Pancreas (tissue), 10 donors: ENCODE measurements around the gene SLC2A11. TPM values are rescaled to one million over a fixed set of nuclear protein-coding genes. Genes with fewer than 3 reads are reported as not detected.

Source experiments
- ATAC-seq, 4 donors: fragments of 200-7000 bp; cut with Tn5 transposase; one replicate each; pipeline versions ENCODE4 v1.8.0 to v1.9.1; 2020; ENCODE audit warnings: mild to moderate bottlenecking in 4 of 4, moderate library complexity in 4 of 4
- DNase-seq, 6 donors: peaks; one replicate each; pipeline ENCODE4 v3.0.0-alpha.2; 2020
- FAIRE-seq: peaks from 2 replicates; lab custom pipeline; 2012; peaks lifted over from hg19 to GRCh38; lab: Jason Lieb, UNC
- H3K27ac ChIP-seq, 4 donors: fragments of 200-600 bp; sonication (generic); 1 replicate in 3 of 4; 2 replicates in 1 of 4; pipeline versions ENCODE4 v1.5.0 to v1.8.0; 2020
- H3K27me3 ChIP-seq, 4 donors: fragments of 200-600 bp; one replicate each; pipeline ENCODE4 v1.8.0; 2021
- H3K36me3 ChIP-seq, 3 donors: fragments of 200-600 bp; sonication (generic) in 1 of 3; one replicate each; pipeline versions ENCODE4 v1.5.0 to v1.8.0; 2020 to 2021
- H3K4me1 ChIP-seq, 3 donors: fragments of 200-600 bp; one replicate each; pipeline ENCODE4 v1.8.0; 2021
- H3K4me3 ChIP-seq, 4 donors: fragments of 200-600 bp; sonication (generic) in 2 of 4; one replicate each; pipeline versions ENCODE4 v1.5.0 to v1.8.0; 2020 to 2021
- H3K9me3 ChIP-seq, 4 donors: fragments of 200-600 bp; one replicate each; pipeline ENCODE4 v1.8.0; 2021
- WGBS, 2 donors: extraction: QIAGEN DNeasy Blood & Tissue Kit; methylation state at CpG; one replicate each; pipeline ENCODE4 v1.1.7; 2013; 5-methylcytosine and 5-hydroxymethylcytosine counted together
- intact Hi-C, 3 donors: fragments of 100-400 bp; cut with DNase I; formaldehyde crosslinking; loops; one replicate each; pipeline versions ENCODE4 v1.11.1 to v1.14.2; 2022
- polyA plus RNA-seq, 2 donors: library from polyadenylated mRNA; stranded (reverse); fragments of 200-250 nt; gene quantifications; one replicate each; pipeline ENCODE4 v1.2.3, GENCODE V29; 2013
- total RNA-seq, 6 donors: library from RNA; stranded (reverse); fragmentation: NEBNext Ultra II Directional in 4 of 6; extraction: Animal tissue kit (Norgen Biotek cat#: 25700) in 4 of 6; gene quantifications; one replicate each; pipeline versions ENCODE4 v1.2.1 to v1.2.4, GENCODE V29; 2021 to 2023
- TF ChIP-seq, protein P1 (sequence below), 4 donors: fragments of 200-600 bp; sonication (generic) in 3 of 4; IDR thresholded peaks; one replicate each; pipeline versions ENCODE4 v1.5.0 to v1.8.0; 2021; ENCODE audit warnings: antibody characterized with exemption in 4 of 4
- donor health status: healthy with polysubstance abuse.
- donor health status: DM: no; HTN: no; CAD: no; lungs with moderate emphysema.
- donor health status: DM: no; HTN: no; CAD: no.
- donor health status: control.
- donor health status: control.
- donor health status: Bipolar disorder and iron deficiency.
- donor health status: DM: yes; HTN: yes; CAD: no.
- donor health status: DM: no; HTN: no; CAD: no.
- donor health status: DM: no; HTN: no; CAD: no.
- donor health status: DM: yes; HTN: yes; CAD: no.

Gene SLC2A11
- total and polyA plus RNA-seq, 8 donors, result 10.3 to 21.9 (median 17.8) TPM

GRCh38 chr22:23845265-23846080 lies 12.2 kb upstream of the SLC2A11 start:
- ATAC-seq (no peak), FAIRE-seq (no peak), DNase-seq (no peak)
- Histone ChIP-seq H3K27me3 (no peaks in the 10 kb centered on the region), H3K4me3 (no peak overlapping the region), H3K9me3 (no peaks in the 10 kb centered on the region), H3K4me1 (peaks cover 0 to 4% (median 3%) of the 10 kb centered on the region in 3 donors), H3K36me3 (no peaks in the 10 kb centered on the region), H3K27ac (no peak overlapping the region)
- TF ChIP-seq, protein P1, sequence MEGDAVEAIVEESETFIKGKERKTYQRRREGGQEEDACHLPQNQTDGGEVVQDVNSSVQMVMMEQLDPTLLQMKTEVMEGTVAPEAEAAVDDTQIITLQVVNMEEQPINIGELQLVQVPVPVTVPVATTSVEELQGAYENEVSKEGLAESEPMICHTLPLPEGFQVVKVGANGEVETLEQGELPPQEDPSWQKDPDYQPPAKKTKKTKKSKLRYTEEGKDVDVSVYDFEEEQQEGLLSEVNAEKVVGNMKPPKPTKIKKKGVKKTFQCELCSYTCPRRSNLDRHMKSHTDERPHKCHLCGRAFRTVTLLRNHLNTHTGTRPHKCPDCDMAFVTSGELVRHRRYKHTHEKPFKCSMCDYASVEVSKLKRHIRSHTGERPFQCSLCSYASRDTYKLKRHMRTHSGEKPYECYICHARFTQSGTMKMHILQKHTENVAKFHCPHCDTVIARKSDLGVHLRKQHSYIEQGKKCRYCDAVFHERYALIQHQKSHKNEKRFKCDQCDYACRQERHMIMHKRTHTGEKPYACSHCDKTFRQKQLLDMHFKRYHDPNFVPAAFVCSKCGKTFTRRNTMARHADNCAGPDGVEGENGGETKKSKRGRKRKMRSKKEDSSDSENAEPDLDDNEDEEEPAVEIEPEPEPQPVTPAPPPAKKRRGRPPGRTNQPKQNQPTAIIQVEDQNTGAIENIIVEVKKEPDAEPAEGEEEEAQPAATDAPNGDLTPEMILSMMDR (IDR thresholded peaks at IDR 0.05), result no peak
- intact Hi-C loops, result loop anchor here in 2 of 3 donors (5.0 kb wide), 1 partner anchor 78 kb away; the partner anchor contains the start of gene CHCHD10 (in 2 of the 2)
- 86 to 89% methylated on average over 9 of the region's 9 CpGs for WGBS, 2 donors

DNA sequence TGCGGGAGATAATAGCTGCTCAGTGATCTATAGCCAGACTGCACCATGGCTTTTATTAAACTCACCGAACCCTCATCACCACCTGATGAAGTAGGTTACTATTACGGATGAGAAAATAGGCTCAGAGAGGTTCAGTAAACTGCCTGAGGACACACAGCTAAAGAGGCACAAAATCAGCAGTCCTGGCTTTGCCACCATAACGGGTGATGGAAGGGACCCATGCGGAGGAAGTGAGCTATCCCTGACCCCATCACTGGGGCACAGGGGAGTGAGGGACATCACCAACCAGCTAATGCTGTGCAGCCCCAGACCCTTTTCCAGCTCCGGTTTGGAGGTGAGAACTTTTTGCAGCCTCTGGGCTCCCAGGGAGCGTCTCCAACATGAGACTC lies 11.6 kb upstream of the SLC2A11 start:
- FAIRE-seq (no peak), DNase-seq (no peak), ATAC-seq (no peak)
- intact Hi-C loops, result loop anchor here in 2 of 3 donors (5.0 kb wide), 1 partner anchor 79 kb away; the partner anchor contains the start of gene CHCHD10 (in 2 of the 2)
- no peaks in the 10 kb centered on the region for H3K27me3 ChIP-seq
- no peak overlapping the region for H3K4me3 ChIP-seq
- H3K9me3 ChIP-seq, result no peaks in the 10 kb centered on the region
- peaks cover 0 to 5% (median 5%) of the 10 kb centered on the region in 3 donors for H3K4me1 ChIP-seq
- H3K36me3 ChIP-seq, result no peaks in the 10 kb centered on the region
- 87 to 90% methylated on average over 7 of the region's 7 CpGs for WGBS, 2 donors
- no peak overlapping the region for H3K27ac ChIP-seq
- TF ChIP-seq, protein P1 (IDR thresholded peaks at IDR 0.05), result no peak

- Histone ChIP-seq H3K9me3 (no peaks in the 10 kb centered on the region), H3K36me3 (no peaks in the 10 kb centered on the region), H3K4me3 (no peak overlapping the region), H3K27me3 (no peaks in the 10 kb centered on the region), H3K4me1 (peaks cover 0 to 5% (median 5%) of the 10 kb centered on the region in 3 donors), H3K27ac (no peak overlapping the region)
- DNase-seq (no peak), FAIRE-seq (no peak), ATAC-seq (no peak)
- intact Hi-C loops, result loop anchor here in 2 of 3 donors (5.0 kb wide), 1 partner anchor 80 kb away; the partner anchor contains the start of gene CHCHD10 (in 2 of the 2)
- 86 to 93% methylated on average over 18 of the region's 18 CpGs for WGBS, 2 donors
- TF ChIP-seq, protein P1 (IDR thresholded peaks at IDR 0.05), result no peak
Measured at GRCh38 chr22:23847310-23847920, 10.3 kb upstream of the SLC2A11 start.

- no peak overlapping the region for H3K4me3 ChIP-seq
- TF ChIP-seq, protein P1 (IDR thresholded peaks at IDR 0.05), result no peak
- WGBS, 2 donors, result 82 to 84% methylated on average over 24 of the region's 24 CpGs
- intact Hi-C loops, result loop anchor here in 2 of 3 donors (5.0 kb wide), 1 partner anchor 81 kb away; the partner anchor contains the start of gene CHCHD10 (in 2 of the 2)
- no peaks in the 10 kb centered on the region for H3K36me3 ChIP-seq
- H3K27ac ChIP-seq, result no peak overlapping the region
- H3K27me3 ChIP-seq, result no peaks in the 10 kb centered on the region
- no peaks in the 10 kb centered on the region for H3K9me3 ChIP-seq
- H3K4me1 ChIP-seq, result peaks cover 0 to 5% (median 5%) of the 10 kb centered on the region in 3 donors
- no peak for DNase-seq
- FAIRE-seq, result no peak
- ATAC-seq, result no peak
Measured at GRCh38 chr22:23847991-23848864, 9.4 kb upstream of the SLC2A11 start.
